AG08396 (cell line): ENCODE data around the gene LDAF1.
"Not testable (repeated sequence)": the region's sequence is repeated elsewhere in the genome, so short reads cannot be mapped to it uniquely, and the experiment has no call there.

Experiments used
- DNase-seq: peaks from one replicate; pipeline ENCODE4 v3.0.0; 2012; ENCODE audit warnings: low spot score, mixed read lengths

LDAF1 gene

GRCh38 chr16:21158208-21159110 is at the start of gene LDAF1:
Gene LDAF1, plus strand, starts transcription at chr16:21158674. Its CDS starts 2,509 bp downstream, at chr16:21161183.
- peak; percentile 92 for DNase-seq

GRCh38 chr16:21115551-21115950 is 42.9 kb upstream of the LDAF1 start:
- not testable (repeated sequence) for DNase-seq

DNA sequence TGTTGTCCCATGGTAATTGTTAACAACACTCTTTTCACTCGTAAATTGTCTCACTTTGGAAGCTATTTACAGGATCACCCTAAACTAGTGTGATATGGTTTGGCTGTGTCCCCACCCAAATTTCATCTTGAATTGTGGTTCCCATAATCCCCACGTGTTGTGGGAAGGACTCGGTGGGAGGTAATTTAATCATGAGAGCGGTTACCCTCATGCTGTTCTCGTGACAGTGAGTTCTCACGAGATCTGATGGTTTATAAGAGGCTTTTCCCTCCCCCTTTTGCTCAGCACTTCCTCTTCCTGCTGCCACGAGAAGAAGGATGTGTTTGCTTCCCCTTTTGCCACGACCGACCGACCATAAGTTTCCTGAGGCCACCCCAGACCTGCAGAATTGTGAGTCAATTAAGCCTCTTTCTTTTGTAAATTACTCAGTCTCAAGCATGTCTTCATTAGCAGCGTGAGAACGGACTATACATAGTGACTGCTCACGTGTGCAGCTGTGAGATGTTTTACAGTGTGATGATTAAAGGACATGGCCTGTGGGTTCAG is 42.3 kb upstream of the LDAF1 start:
- DNase-seq: no peak

DNA sequence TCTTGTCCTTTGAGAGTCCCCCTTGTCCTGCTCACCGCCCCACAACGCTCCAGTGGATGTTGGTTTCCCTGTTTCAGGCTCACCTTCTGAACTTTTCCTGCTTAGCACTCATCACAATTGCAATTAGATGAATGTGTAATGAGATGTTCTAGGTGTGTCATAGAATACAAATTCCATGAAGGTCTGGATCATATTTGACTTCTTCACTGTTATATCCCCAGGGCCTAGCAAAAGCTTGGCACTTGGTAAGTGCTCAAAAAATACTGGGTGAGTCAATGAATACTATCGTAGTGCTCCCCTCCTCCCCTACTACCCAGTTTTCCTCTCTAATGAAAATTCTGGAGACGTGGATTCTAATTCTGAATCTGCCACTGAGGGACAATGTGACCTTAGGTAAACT is 40.9 kb upstream of the LDAF1 start:
- no peak for DNase-seq

DNA sequence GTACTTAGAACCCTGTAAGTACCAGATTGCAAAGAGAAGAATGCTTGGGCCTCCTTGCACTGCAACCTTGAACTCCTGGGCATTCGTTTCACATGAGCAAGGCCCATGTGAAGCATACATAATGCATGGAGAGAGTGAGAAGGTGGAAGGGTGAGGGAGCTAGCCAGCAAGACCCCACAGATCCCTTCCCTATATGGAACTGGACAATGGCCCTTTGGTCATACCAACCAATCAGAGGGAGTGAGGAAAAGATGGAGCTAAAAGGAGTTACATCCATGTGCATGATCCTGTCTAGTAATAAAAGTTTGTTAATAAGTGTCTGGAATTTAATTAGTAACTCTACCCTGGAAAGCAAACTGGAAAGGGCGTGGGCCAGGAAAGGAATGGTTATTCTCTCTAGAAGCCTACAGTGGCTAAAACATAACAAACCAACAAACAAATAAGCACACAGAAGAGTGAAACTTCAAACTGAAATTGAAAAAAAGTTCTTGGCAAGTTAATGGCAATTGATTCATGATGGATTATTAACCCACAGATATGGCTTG is 37.4 kb upstream of the LDAF1 start:
- DNase-seq: no peak

DNA sequence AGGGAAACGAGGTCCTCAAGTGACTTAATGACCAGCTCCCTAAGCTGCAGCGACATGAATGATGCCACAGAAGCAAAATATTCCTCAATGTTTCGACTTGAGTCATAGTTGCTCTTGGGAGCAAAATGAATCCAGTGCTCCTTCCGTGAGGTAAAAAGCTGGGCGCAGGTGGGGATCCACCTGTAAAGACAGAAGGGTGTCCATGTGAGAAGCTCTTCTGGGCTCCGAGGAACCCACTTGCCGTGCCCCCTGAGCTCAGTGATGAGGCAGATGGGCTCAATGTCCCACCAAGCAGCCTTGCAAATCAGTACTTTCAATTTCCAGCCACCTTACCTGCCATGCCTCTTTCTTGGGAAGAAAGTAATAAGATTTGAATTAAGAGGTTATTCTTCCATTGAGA is 33.3 kb upstream of the LDAF1 start:
- DNase-seq: no peak

GRCh38 chr16:21126518-21126917 is 32.0 kb upstream of the LDAF1 start:
- no peak for DNase-seq

DNA sequence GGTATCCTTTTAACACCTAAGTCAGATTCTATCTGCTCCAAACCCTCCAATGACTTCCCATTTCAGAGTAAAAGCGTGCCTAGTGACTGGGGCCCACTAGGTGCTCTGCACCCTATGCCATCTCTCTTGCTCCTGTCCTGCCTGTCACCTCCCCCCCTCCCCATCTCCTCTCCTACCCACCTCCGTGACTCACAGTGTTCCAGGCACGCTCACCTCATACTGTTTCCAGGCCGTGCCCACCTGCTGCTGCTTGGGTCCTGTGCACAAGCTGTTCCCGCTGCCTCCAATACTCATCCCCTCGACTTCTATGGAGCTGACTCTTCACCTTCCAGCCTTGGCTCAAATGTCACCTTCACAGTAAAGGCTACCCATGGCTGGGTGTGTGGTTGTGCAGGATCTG is 29.5 kb upstream of the LDAF1 start:
- DNase-seq: no peak

GRCh38 chr16:21130811-21131210 is 27.7 kb upstream of the LDAF1 start:
- no peak for DNase-seq

DNA sequence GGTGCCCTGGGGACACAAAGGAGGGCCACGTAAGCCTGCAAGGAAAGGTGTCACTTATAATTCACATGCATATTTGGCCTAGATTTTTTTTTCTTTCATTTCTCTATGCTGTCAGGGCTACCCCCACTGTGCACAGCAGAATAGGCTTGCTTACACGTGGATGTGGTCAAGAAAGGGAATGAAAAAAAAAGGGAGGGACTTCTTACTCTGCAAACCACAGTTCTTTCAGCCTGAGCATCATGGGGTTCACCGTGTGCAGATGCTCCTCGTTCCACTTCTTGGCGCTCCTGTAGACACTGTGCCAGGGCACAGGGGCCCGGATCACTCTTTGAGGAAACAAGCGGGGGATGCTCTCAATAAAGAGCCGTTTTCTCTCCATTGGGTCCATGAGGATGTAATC is 24.4 kb upstream of the LDAF1 start:
- DNase-seq: no peak

DNA sequence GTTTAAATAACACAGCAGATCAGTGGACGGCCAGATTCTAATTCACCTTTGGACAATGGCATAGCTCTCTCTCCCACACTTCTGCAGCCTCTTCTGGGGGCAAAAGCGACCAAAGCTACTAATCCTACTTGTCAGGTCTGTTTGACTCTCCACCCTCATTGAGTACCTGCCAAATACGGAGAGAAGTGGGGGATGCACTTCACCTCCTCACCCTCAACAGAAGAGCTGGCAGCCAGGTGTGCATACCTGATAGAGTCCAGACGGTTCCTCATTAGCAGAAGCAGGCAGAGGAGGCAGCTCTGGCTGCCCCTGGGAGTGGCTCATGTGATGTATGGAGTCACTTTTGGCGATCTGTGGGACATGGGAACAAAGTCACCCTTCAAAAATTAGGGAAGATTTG is 12.7 kb upstream of the LDAF1 start:
- no peak for DNase-seq

- peak; percentile 12 for DNase-seq
Observed at GRCh38 chr16:21150375-21151001, 8.0 kb upstream of the LDAF1 start, which contains the start of gene DNAH3. Gene DNAH3, minus strand, starts transcription at chr16:21150846. Its CDS starts 527 bp downstream, at chr16:21150319.

- DNase-seq: not testable (repeated sequence)
Observed at GRCh38 chr16:21152160-21153030, 6.1 kb upstream of the LDAF1 start.

- DNase-seq: not testable (repeated sequence)
Observed at GRCh38 chr16:21153124-21153729, 5.2 kb upstream of the LDAF1 start.

GRCh38 chr16:21156011-21156410 is 2.5 kb upstream of the LDAF1 start:
- not testable (repeated sequence) for DNase-seq

DNA sequence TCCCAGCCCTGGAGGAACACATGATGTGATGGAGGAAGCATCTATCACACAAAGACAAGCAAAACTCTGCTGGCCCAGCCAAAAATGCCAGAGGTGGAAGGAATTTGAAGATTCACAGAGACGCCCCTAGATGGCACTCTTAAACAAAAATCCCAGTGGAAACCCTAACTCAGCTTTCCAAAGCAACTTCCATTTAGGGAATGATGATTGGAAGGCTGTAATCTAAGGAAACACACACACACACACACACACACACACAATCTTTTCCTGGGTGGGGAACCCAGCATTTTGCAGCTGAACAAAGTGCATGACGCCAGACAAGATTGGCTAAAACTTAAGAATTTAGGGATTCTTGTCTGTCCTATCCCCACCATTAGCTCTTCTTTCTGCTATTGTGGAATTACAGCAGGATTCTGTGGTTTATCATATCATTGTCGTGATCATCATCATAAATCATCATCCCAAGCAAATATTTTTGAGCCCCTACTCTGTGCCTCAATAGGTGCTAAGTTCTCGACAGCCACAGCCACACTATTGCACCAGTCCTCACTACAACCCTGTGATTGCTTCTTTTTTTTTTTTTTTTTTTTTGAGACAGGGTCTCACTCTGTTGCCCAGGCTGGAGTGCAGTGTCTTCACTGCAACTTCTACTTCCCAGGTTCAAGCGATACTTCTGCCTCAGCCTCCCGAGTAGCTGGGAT is 1.6 kb upstream of the LDAF1 start:
- peak; percentile 90 for DNase-seq

- no peak for DNase-seq
Observed at GRCh38 chr16:21157632-21158031, 842 bp upstream of the LDAF1 start.

DNA sequence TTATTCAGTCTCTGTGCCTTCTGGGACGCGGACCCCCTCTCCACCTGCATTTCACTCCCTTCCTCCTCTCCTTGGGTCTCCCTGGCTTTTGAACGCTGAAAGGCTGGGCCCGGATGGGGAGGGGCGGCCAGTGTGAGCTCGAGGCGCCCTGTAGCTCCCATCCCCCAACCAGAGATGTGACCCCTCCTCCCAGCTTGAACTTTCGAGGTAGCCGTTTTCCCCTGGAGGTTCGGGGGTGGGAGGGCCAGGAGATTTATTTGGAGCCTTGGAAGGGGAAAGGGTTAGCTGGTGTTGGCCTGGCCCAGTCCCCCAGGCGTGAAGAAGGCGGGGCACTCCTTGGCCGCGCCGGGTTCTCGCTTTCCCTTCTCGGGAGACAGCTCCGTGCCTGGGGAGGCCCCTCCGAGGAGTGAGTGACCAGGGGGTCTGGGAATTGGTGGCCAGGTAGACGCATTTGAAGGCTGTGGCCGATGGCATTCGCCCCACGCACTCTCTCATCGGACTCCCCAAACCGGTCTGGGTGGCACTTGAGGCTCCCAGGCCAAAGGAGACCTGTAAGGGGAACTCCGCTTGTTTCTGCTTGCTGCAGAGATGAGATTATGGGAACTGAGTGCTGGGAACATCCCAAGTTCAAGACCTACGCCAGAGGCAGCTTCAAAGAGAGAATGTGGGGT is 942 bp downstream of the LDAF1 start:
- peak; percentile 39 for DNase-seq

- no peak for DNase-seq
Observed at GRCh38 chr16:21160276-21160675, 1.8 kb downstream of the LDAF1 start.

GRCh38 chr16:21161211-21161610 is 2.7 kb downstream of the LDAF1 start:
- peak; percentile 32 for DNase-seq
